ENCODE results near the gene MTARC2. TPM values are rescaled to one million over a fixed set of nuclear protein-coding genes. Genes with fewer than 3 reads are reported as not detected.

MTARC2 gene
- polyA plus RNA-seq, 1 donor (not counting 4 experiments of a cell fraction or from before 2014, with no cell fraction given): 0.75 TPM

DNA sequence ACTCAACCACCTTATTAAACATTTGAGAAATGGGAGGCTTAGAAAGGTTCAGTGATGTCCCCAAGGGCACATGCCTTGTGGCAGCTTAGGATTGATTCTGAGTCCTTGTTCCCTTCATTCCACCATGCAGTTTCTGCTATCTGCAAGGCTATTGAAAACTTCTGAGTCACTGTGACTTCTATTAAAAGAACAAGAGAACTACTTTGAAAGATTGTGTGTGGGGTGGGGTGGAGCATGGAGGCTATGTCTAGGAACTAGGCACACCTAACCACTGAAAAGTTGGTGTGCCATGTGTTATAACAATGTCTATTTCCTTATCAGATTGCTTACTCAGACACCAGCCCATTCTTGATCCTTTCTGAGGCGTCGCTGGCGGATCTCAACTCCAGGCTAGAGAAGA lies 49.4 kb downstream of the MTARC2 start:
- Histone ChIP-seq H3K4me2 (ENCODE audit: control insufficient read depth, extremely low read depth, insufficient read depth, low read depth, low read length) (no peak overlapping the region), H2AFZ (ENCODE audit: control insufficient read depth, low read length) (no peak overlapping the region), H3K27ac (ENCODE audit: control insufficient read depth, insufficient read depth, low read length) (no peak overlapping the region), H3K27me3 (ENCODE audit: control insufficient read depth, extremely low read depth, insufficient read depth, low read length) (no peaks in the 10 kb centered on the region), H3K4me3 (ENCODE audit: control insufficient read depth in 2 of 3, extremely low read depth in 1 of 3, insufficient read depth in 2 of 3, low read depth in 1 of 3, low read length in 3 of 3) (no peak overlapping the region), H3K79me2 (ENCODE audit: control insufficient read depth, insufficient read depth, low read length) (no peaks in the 10 kb centered on the region), H3K36me3 (ENCODE audit: control insufficient read depth in 2 of 2, extremely low read depth in 1 of 2, insufficient read depth in 2 of 2, low read length in 2 of 2) (no peaks in the 10 kb centered on the region), H3K9me1 (ENCODE audit: control insufficient read depth, extremely low read depth, insufficient read depth, low read length) (no peaks in the 10 kb centered on the region), H4K20me1 (ENCODE audit: control insufficient read depth, extremely low read depth, insufficient read depth, low read length) (no peaks in the 10 kb centered on the region), H3K9ac (ENCODE audit: control insufficient read depth, extremely low read depth, insufficient read depth, low read length) (no peak overlapping the region), H3K9me3 (ENCODE audit: control insufficient read depth, low read depth, low read length) (no peaks in the 10 kb centered on the region), H3K4me1 (ENCODE audit: control insufficient read depth, extremely low read depth, insufficient read depth, low read length) (peaks cover 9% of the 10 kb centered on the region)
- no peak for FAIRE-seq
- DNase-seq (ENCODE audit: low read depth, low spot score): no peak
- dilution Hi-C loops (cut with MboI; ENCODE audit: extremely low pct_ligation_motif_present, low sequenced_read_pairs): no loop called here
- no peak for TF ChIP-seq EZH2 (IDR thresholded peaks at IDR 0.05; ENCODE audit: low read length)
- TF ChIP-seq CTCF (optimal IDR thresholded peaks at IDR 0.05 in 1 of 3, IDR thresholded peaks at IDR 0.05 in 1 of 3, conservative IDR thresholded peaks at IDR 0.05 in 1 of 3; ENCODE audit: extremely low read depth in 1 of 3, insufficient read depth in 2 of 3, low read length in 3 of 3): no peak

DNA sequence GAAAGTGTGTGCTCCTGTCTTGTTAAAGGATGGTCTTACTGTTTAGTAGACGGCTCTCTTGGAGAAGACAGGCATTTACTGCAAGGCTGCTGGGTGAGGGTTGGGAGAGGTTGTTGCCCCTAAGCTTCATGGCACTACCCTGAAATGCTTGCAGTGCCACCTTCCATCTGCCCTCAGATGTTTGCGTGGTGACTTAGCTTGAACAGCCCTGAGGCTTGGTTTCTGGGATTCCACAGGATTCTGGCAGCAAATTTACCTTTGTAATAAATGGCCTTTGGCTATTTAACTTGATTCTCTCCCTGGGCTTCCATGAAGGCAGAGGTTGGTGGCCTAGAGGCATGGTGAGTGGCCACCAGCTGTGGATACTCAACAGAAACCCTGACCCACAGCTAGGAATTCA lies 50.2 kb downstream of the MTARC2 start:
- TF ChIP-seq CTCF (optimal IDR thresholded peaks at IDR 0.05 in 1 of 3, IDR thresholded peaks at IDR 0.05 in 1 of 3, conservative IDR thresholded peaks at IDR 0.05 in 1 of 3; ENCODE audit: extremely low read depth in 1 of 3, insufficient read depth in 2 of 3, low read length in 3 of 3): no peak
- TF ChIP-seq EZH2 (IDR thresholded peaks at IDR 0.05; ENCODE audit: low read length): no peak
- Histone ChIP-seq H2AFZ (ENCODE audit: control insufficient read depth, low read length) (no peak overlapping the region), H3K36me3 (ENCODE audit: control insufficient read depth in 2 of 2, extremely low read depth in 1 of 2, insufficient read depth in 2 of 2, low read length in 2 of 2) (no peaks in the 10 kb centered on the region), H3K4me2 (ENCODE audit: control insufficient read depth, extremely low read depth, insufficient read depth, low read depth, low read length) (no peak overlapping the region), H4K20me1 (ENCODE audit: control insufficient read depth, extremely low read depth, insufficient read depth, low read length) (no peaks in the 10 kb centered on the region), H3K27ac (ENCODE audit: control insufficient read depth, insufficient read depth, low read length) (no peak overlapping the region), H3K4me1 (ENCODE audit: control insufficient read depth, extremely low read depth, insufficient read depth, low read length) (peaks cover 9% of the 10 kb centered on the region), H3K79me2 (ENCODE audit: control insufficient read depth, insufficient read depth, low read length) (no peaks in the 10 kb centered on the region), H3K27me3 (ENCODE audit: control insufficient read depth, extremely low read depth, insufficient read depth, low read length) (no peaks in the 10 kb centered on the region), H3K4me3 (ENCODE audit: control insufficient read depth in 2 of 3, extremely low read depth in 1 of 3, insufficient read depth in 2 of 3, low read depth in 1 of 3, low read length in 3 of 3) (no peak overlapping the region), H3K9me1 (ENCODE audit: control insufficient read depth, extremely low read depth, insufficient read depth, low read length) (no peaks in the 10 kb centered on the region), H3K9ac (ENCODE audit: control insufficient read depth, extremely low read depth, insufficient read depth, low read length) (no peak overlapping the region), H3K9me3 (ENCODE audit: control insufficient read depth, low read depth, low read length) (no peaks in the 10 kb centered on the region)
- FAIRE-seq: no peak
- no peak for DNase-seq (ENCODE audit: low read depth, low spot score)
- dilution Hi-C loops (cut with MboI; ENCODE audit: extremely low pct_ligation_motif_present, low sequenced_read_pairs): no loop called here

Data from keratinocyte (primary cell).